GM12878 (cell line): ENCODE measurements around the gene PAIP1. TPM values are rescaled to one million over a fixed set of nuclear protein-coding genes. Genes with fewer than 3 reads are reported as not detected.

Experiments
- ATF7 ChIP-seq: fragments of 450-650 bp; IDR thresholded peaks from 2 replicates; pipeline ENCODE4 v1.6.1; 2016; ENCODE audit warnings: low read depth, mild to moderate bottlenecking
- BHLHE40 ChIP-seq, 2 experiments: fragments of 450-650 bp in 1 of 2; IDR thresholded peaks; 2 replicates each; pipeline ENCODE4 v1.6.1; 2011 to 2017; ENCODE audit warnings: low read depth in 2 of 2, borderline replicate concordance in 1 of 2, improper control_type of control experiment in 1 of 2, low read length in 1 of 2, mild to moderate bottlenecking in 1 of 2
- CREM ChIP-seq: IDR thresholded peaks from 2 replicates; pipeline ENCODE4 v1.6.1; 2014; ENCODE audit warnings: antibody characterized with exemption, low read depth
- FOXM1 ChIP-seq: IDR thresholded peaks from 2 replicates; pipeline ENCODE4 v1.6.1; 2012; ENCODE audit warnings: low read depth, mild to moderate bottlenecking, inconsistent platforms, low read length, moderate library complexity
- KDM1A ChIP-seq: fragments of 200-600 bp; sonication (generic); IDR thresholded peaks from 2 replicates; pipeline ENCODE4 v1.6.1; 2016; ENCODE audit warnings: borderline replicate concordance
- MXI1 ChIP-seq: fragments of 150-350 bp; IDR thresholded peaks from 2 replicates; pipeline ENCODE4 v1.6.1; 2011; ENCODE audit warnings: low read depth, mild to moderate bottlenecking, inconsistent platforms, low read length, improper control_type of control experiment
- POLR2A ChIP-seq: IDR thresholded peaks from 2 replicates; pipeline ENCODE4 v1.6.1; 2011; ENCODE audit warnings: low read depth, mild to moderate bottlenecking, low read length
- RAD21 ChIP-seq: IDR thresholded peaks from 2 replicates; pipeline ENCODE4 v1.6.1; 2011; ENCODE audit warnings: mild to moderate bottlenecking, low read depth, low read length, moderate library complexity; ENCODE audit not compliant: insufficient read depth
- SKIL ChIP-seq: fragments of 450-650 bp; IDR thresholded peaks from 2 replicates; pipeline ENCODE4 v1.6.1; 2017; ENCODE audit warnings: mild to moderate bottlenecking, low read depth, inconsistent platforms; ENCODE audit not compliant: poor library complexity, severe bottlenecking
- SMC3 ChIP-seq: IDR thresholded peaks from 2 replicates; pipeline ENCODE4 v1.6.1; 2011; ENCODE audit warnings: low read length, improper control_type of control experiment, borderline replicate concordance
- TBL1XR1 ChIP-seq: IDR thresholded peaks from 2 replicates; pipeline ENCODE4 v1.6.1; 2012; ENCODE audit warnings: low read depth, low read length, improper control_type of control experiment
- ZNF207 ChIP-seq: fragments of 450-650 bp; IDR thresholded peaks from 2 replicates; pipeline ENCODE4 v1.6.1; 2014; ENCODE audit warnings: antibody characterized with exemption, mild to moderate bottlenecking, borderline replicate concordance
- ZNF217 ChIP-seq: fragments of 450-650 bp; IDR thresholded peaks from 2 replicates; pipeline ENCODE4 v1.6.1; 2017; ENCODE audit warnings: antibody characterized with exemption, mild to moderate bottlenecking
- polyA plus RNA-seq, 11 experiments: library from polyadenylated mRNA; depleted of rRNA in 4 of 11; unstranded in 6 of 11; stranded (reverse) in 5 of 11; fragments of >200 nt; fragmentation: Nextera tagmentation in 4 of 11; fragmentation: Illumina TruSeq in 1 of 11; extraction: Ambion mirVana in 4 of 11; extraction: Trizol in 1 of 11; gene quantifications; 1 replicate in 1 of 11; 2 replicates in 10 of 11; pipeline versions ENCODE4 v1.2.1 to v1.2.3, GENCODE V29; 2011 to 2016; ENCODE audit warnings: inconsistent platforms in 2 of 11, missing spikeins in 2 of 11, low read depth in 1 of 11
- total RNA-seq, 4 experiments: library from RNA; depleted of rRNA in 3 of 4; stranded (reverse); fragments of >200 nt in 3 of 4; fragmentation: Illumina TruSeq in 1 of 4; extraction: Trizol in 1 of 4; gene quantifications; 2 replicates each; pipeline versions ENCODE4 v1.2.1 to v1.2.3, GENCODE V29; 2013 to 2021
- TF ChIP-seq, protein P1 (sequence below), 3 experiments: IDR thresholded peaks in 2 of 3; conservative IDR thresholded peaks in 1 of 3; 2 replicates each; pipeline ENCODE4 v1.5.1; 2011; ENCODE audit warnings: low read depth in 3 of 3, low read length in 3 of 3, mild to moderate bottlenecking in 3 of 3, control low read depth in 2 of 3, moderate library complexity in 2 of 3, inconsistent platforms in 1 of 3, mixed read lengths in 1 of 3; ENCODE audit not compliant: control insufficient read depth in 2 of 3, insufficient read depth in 1 of 3; ENCODE audit errors: extremely low read depth in 1 of 3

The PAIP1 gene
- total and polyA plus RNA-seq, 10 of the 15 experiments (the other 5 are each of a cell fraction or from before 2014, with no cell fraction given) = 37.4 to 90.9 (median 57.0) TPM

- TF ChIP-seq, protein P1, sequence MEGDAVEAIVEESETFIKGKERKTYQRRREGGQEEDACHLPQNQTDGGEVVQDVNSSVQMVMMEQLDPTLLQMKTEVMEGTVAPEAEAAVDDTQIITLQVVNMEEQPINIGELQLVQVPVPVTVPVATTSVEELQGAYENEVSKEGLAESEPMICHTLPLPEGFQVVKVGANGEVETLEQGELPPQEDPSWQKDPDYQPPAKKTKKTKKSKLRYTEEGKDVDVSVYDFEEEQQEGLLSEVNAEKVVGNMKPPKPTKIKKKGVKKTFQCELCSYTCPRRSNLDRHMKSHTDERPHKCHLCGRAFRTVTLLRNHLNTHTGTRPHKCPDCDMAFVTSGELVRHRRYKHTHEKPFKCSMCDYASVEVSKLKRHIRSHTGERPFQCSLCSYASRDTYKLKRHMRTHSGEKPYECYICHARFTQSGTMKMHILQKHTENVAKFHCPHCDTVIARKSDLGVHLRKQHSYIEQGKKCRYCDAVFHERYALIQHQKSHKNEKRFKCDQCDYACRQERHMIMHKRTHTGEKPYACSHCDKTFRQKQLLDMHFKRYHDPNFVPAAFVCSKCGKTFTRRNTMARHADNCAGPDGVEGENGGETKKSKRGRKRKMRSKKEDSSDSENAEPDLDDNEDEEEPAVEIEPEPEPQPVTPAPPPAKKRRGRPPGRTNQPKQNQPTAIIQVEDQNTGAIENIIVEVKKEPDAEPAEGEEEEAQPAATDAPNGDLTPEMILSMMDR (IDR thresholded peaks at IDR 0.05 in 2 of 3, conservative IDR thresholded peaks at IDR 0.05 in 1 of 3; ENCODE audit: control insufficient read depth in 2 of 3, extremely low read depth in 1 of 3, insufficient read depth in 1 of 3, low read depth in 3 of 3, low read length in 3 of 3) = no peak
- TF ChIP-seq ZNF207 (no peak), KDM1A (no peak), BHLHE40 (IDR thresholded peaks at IDR 0.05; ENCODE audit: borderline replicate concordance in 1 of 2, low read depth in 2 of 2, low read length in 1 of 2) (no peak), CREM (no peak), SMC3 (no peak), ZNF217 (no peak), RAD21 (no peak), FOXM1 (no peak), MXI1 (no peak), POLR2A (no peak), ATF7 (no peak), TBL1XR1 (no peak), SKIL (no peak)
Measured at GRCh38 chr5:43584166-43584699, 27.4 kb upstream of the PAIP1 start (continued).
